Lower leg skin (tissue), 3 donors: ENCODE measurements around the gene NOS3.

ENCODE experiments used
- CTCF ChIP-seq, 3 donors: fragments of 450-650 bp; IDR thresholded peaks; one replicate each; pipeline ENCODE4 v1.5.1; 2016; ENCODE audit warnings: antibody characterized with exemption in 3 of 3, mild to moderate bottlenecking in 3 of 3, moderate library complexity in 2 of 3
- POLR2A ChIP-seq, 2 donors: fragments of 450-650 bp; IDR thresholded peaks; one replicate each; pipeline ENCODE4 v1.6.1; 2016 to 2017; ENCODE audit warnings: antibody characterized with exemption in 2 of 2, mild to moderate bottlenecking in 1 of 2, moderate library complexity in 1 of 2

GRCh38 chr7:151016942-151017341, 26.1 kb downstream of the NOS3 start:
- TF ChIP-seq CTCF (IDR thresholded peaks at IDR 0.05) (no peak), POLR2A (IDR thresholded peaks at IDR 0.05) (no peak)
